DMS53 treated with DMSO at 0.1 percent for 48 hours (cell line): Measurements from ENCODE around the gene MANF.
"Not testable (repeated sequence)": the region's sequence is repeated elsewhere in the genome, so short reads cannot be mapped to it uniquely, and the experiment has no call there.

Experiments used
- DNase-seq: peaks from one replicate; lab custom pipeline; 2025; ENCODE audit not compliant: unreplicated experiment; lab: John Stamatoyannopoulos, UW

MANF gene

GRCh38 chr3:51384726-51385473 lies at the start of gene MANF:
Gene MANF (plus strand): TSS chr3:51385291. CDS start chr3:51385343, 52 bp downstream.
- peak; percentile 71 for DNase-seq

- no peak for DNase-seq
Observed at GRCh38 chr3:51336261-51336660, 48.8 kb upstream of the MANF start.

GRCh38 chr3:51337666-51338065 lies 47.4 kb upstream of the MANF start:
- no peak for DNase-seq

- no peak for DNase-seq
Observed at GRCh38 chr3:51338632-51339031, 46.5 kb upstream of the MANF start.

GRCh38 chr3:51340013-51340829 lies 44.9 kb upstream of the MANF start:
- no peak for DNase-seq

- no peak for DNase-seq
Observed at GRCh38 chr3:51340989-51341636, 44.0 kb upstream of the MANF start.

GRCh38 chr3:51343918-51344687 lies 41.0 kb upstream of the MANF start:
- DNase-seq: no peak

GRCh38 chr3:51350751-51351150 lies 34.3 kb upstream of the MANF start:
- no peak for DNase-seq

- DNase-seq: no peak
Observed at GRCh38 chr3:51353131-51353530, 32.0 kb upstream of the MANF start.

- no peak for DNase-seq
Observed at GRCh38 chr3:51353691-51354090, 31.4 kb upstream of the MANF start.

- DNase-seq: no peak
Observed at GRCh38 chr3:51354172-51354571, 30.9 kb upstream of the MANF start.

- no peak for DNase-seq
Observed at GRCh38 chr3:51354731-51355615, 30.1 kb upstream of the MANF start.

GRCh38 chr3:51355891-51356578 lies 29.1 kb upstream of the MANF start:
- no peak for DNase-seq

GRCh38 chr3:51357856-51358255 lies 27.2 kb upstream of the MANF start:
- DNase-seq: no peak

- DNase-seq: no peak
Observed at GRCh38 chr3:51358981-51359380, 26.1 kb upstream of the MANF start.

GRCh38 chr3:51360806-51361205 lies 24.3 kb upstream of the MANF start:
- no peak for DNase-seq

GRCh38 chr3:51361746-51362145 lies 23.3 kb upstream of the MANF start:
- no peak for DNase-seq

- no peak for DNase-seq
Observed at GRCh38 chr3:51362476-51362875, 22.6 kb upstream of the MANF start.

GRCh38 chr3:51368276-51368675 lies 16.8 kb upstream of the MANF start:
- not testable (repeated sequence) for DNase-seq
